HG03139 (cell line): ENCODE results near the gene SBNO1.
A peak's percentile ranks its signal among the peaks of the same experiment; 100 is the strongest.
"Not testable (repeated sequence)": the region's sequence is repeated elsewhere in the genome, so short reads cannot be mapped to it uniquely, and the experiment has no call there.

Experiments
- ATAC-seq: cut with Tn5 transposase; IDR thresholded peaks from one replicate; pipeline ENCODE4 v1.9.1; 2021; ENCODE audit not compliant: unreplicated experiment

Gene SBNO1

GRCh38 chr12:123364532-123365024 is at the start of gene SBNO1:
TSS of gene SBNO1 (minus strand) at chr12:123364847. CDS start at chr12:123350441, 14,406 bp downstream.
- ATAC-seq = peak; percentile 32

GRCh38 chr12:123410041-123410412 is 45.4 kb upstream of the SBNO1 start:
- ATAC-seq = no peak

GRCh38 chr12:123409284-123410040 is 44.8 kb upstream of the SBNO1 start:
- not testable (repeated sequence) for ATAC-seq

GRCh38 chr12:123408619-123409018 is 44.0 kb upstream of the SBNO1 start:
- ATAC-seq = not testable (repeated sequence)

- not testable (repeated sequence) for ATAC-seq
These were observed 43.3 kb upstream of the SBNO1 start for GRCh38 chr12:123407934-123408333.

- ATAC-seq = not testable (repeated sequence)
These were observed 42.6 kb upstream of the SBNO1 start for GRCh38 chr12:123407269-123407668.

GRCh38 chr12:123404581-123404980 is 39.9 kb upstream of the SBNO1 start:
- ATAC-seq = no peak

- no peak for ATAC-seq
These were observed 37.4 kb upstream of the SBNO1 start for GRCh38 chr12:123401753-123402683.

GRCh38 chr12:123399255-123399617 is 34.6 kb upstream of the SBNO1 start:
- no peak for ATAC-seq

- ATAC-seq = no peak
These were observed 34.1 kb upstream of the SBNO1 start for GRCh38 chr12:123398550-123399254.

- ATAC-seq = no peak
These were observed 33.5 kb upstream of the SBNO1 start for GRCh38 chr12:123398177-123398549.

GRCh38 chr12:123397400-123397799 is 32.8 kb upstream of the SBNO1 start:
- ATAC-seq = no peak

- no peak for ATAC-seq
These were observed 32.3 kb upstream of the SBNO1 start for GRCh38 chr12:123396954-123397353.

GRCh38 chr12:123396543-123396942 is 31.9 kb upstream of the SBNO1 start:
- no peak for ATAC-seq

- no peak for ATAC-seq
These were observed 30.6 kb upstream of the SBNO1 start for GRCh38 chr12:123395236-123395635.

- ATAC-seq = no peak
These were observed 29.1 kb upstream of the SBNO1 start for GRCh38 chr12:123393747-123394146.

GRCh38 chr12:123391546-123392343 is 27.1 kb upstream of the SBNO1 start:
- no peak for ATAC-seq

- no peak for ATAC-seq
These were observed 26.1 kb upstream of the SBNO1 start for GRCh38 chr12:123390498-123391426.
